OCI-LY7 (cell line): ENCODE data around the gene PAM16. TPM values are rescaled to one million over a fixed set of nuclear protein-coding genes. Genes with fewer than 3 reads are reported as not detected.

ENCODE experiments used
- BruUV-seq: library from RNA; stranded (reverse); fragments of 400-500 nt; replicated peaks from 2 replicates; lab custom pipeline; 2021; lab: Mats Ljungman, UMichigan
- CTCF ChIA-PET: fragments of 300-600 bp; sonication (Branson Sonifier 250); formaldehyde crosslinking; loops from one replicate; lab custom pipeline; 2022; ENCODE audit warnings: antibody characterized with exemption; ENCODE audit not compliant: unreplicated experiment; lab: Charles Lee
- POLR2A ChIA-PET: fragments of 300-600 bp; sonication (Branson Sonifier 250); formaldehyde crosslinking; loops from one replicate; lab custom pipeline; 2022; ENCODE audit warnings: antibody characterized with exemption; lab: Charles Lee
- DNase-seq: peaks from one replicate; pipeline ENCODE4 v3.0.0-alpha.2; 2015; ENCODE audit warnings: low spot score
- H2AFZ ChIP-seq: fragments of 200-600 bp; sonication (generic), shearing (Covaris generic); 2 replicates; pipeline ENCODE4 v1.6.1; 2014; ENCODE audit warnings: mild to moderate bottlenecking, antibody characterized with exemption, low read length, moderate library complexity
- H3K27ac ChIP-seq: fragments of 200-600 bp; sonication (generic); 2 replicates; pipeline ENCODE4 v1.5.1; 2014; ENCODE audit warnings: mixed run types, low read depth, mild to moderate bottlenecking, moderate library complexity, low read length, inconsistent platforms; ENCODE audit not compliant: poor library complexity, severe bottlenecking
- H3K36me3 ChIP-seq: fragments of 200-600 bp; sonication (generic); 2 replicates; pipeline ENCODE4 v1.6.1; 2014; ENCODE audit warnings: mild to moderate bottlenecking, antibody characterized with exemption, low read length, moderate library complexity, mixed read lengths; ENCODE audit not compliant: insufficient read depth
- H3K4me1 ChIP-seq: fragments of 200-600 bp; sonication (generic); 2 replicates; pipeline ENCODE4 v1.5.1; 2014; ENCODE audit warnings: mild to moderate bottlenecking, low read length; ENCODE audit not compliant: insufficient read depth, poor library complexity, severe bottlenecking
- H3K4me2 ChIP-seq: fragments of 200-600 bp; sonication (generic); 2 replicates; pipeline ENCODE4 v1.6.1; 2014; ENCODE audit warnings: mild to moderate bottlenecking, low read length
- H3K4me3 ChIP-seq: fragments of 200-600 bp; sonication (generic); 2 replicates; pipeline ENCODE4 v1.5.1; 2014; ENCODE audit warnings: mild to moderate bottlenecking, low read depth, low read length; ENCODE audit not compliant: poor library complexity, severe bottlenecking
- H3K79me2 ChIP-seq: fragments of 200-600 bp; sonication (generic); 2 replicates; pipeline ENCODE4 v1.6.1; 2016; ENCODE audit warnings: low read depth, mild to moderate bottlenecking, low read length, moderate library complexity, mixed read lengths; ENCODE audit not compliant: insufficient read depth
- H3K9me2 ChIP-seq: fragments of 200-600 bp; sonication (generic); 2 replicates; pipeline ENCODE4 v1.6.1; 2016; ENCODE audit warnings: mild to moderate bottlenecking, low read length, mixed read lengths; ENCODE audit not compliant: insufficient read depth
- H3K9me3 ChIP-seq: fragments of 200-600 bp; sonication (generic); 2 replicates; pipeline ENCODE4 v1.6.1; 2014; ENCODE audit warnings: mild to moderate bottlenecking, mixed run types, low read length, mixed read lengths
- H4K20me1 ChIP-seq: fragments of 200-600 bp; sonication (generic); 2 replicates; pipeline ENCODE4 v1.6.1; 2014; ENCODE audit warnings: mild to moderate bottlenecking, antibody characterized with exemption, low read length, moderate library complexity, mixed read lengths; ENCODE audit not compliant: insufficient read depth
- CTCF ChIP-seq: fragments of 200-600 bp; sonication (generic); conservative IDR thresholded peaks from 2 replicates; pipeline ENCODE4 v1.5.1; 2014; ENCODE audit warnings: mild to moderate bottlenecking, antibody characterized with exemption, low read length, moderate library complexity, mixed read lengths
- EZH2phosphoT487 ChIP-seq: fragments of 200-600 bp; sonication (generic); IDR thresholded peaks from 2 replicates; pipeline ENCODE4 v1.6.1; 2018; ENCODE audit warnings: low read depth, borderline replicate concordance, mild to moderate bottlenecking, mixed run types, antibody characterized with exemption, low read length, moderate library complexity, mixed read lengths
- intact Hi-C: fragments of 100-400 bp; cut with micrococcal nuclease; formaldehyde crosslinking; loops from one replicate; pipeline ENCODE4 v1.10.0; 2022; ENCODE audit not compliant: unreplicated experiment
- total RNA-seq, 2 experiments: library from RNA; depleted of rRNA in 1 of 2; stranded (reverse); fragments of >200 nt in 1 of 2; shearing (Covaris generic) in 1 of 2; gene quantifications; 2 replicates each; pipeline ENCODE4 v1.2.3, GENCODE V29; 2014 to 2022

PAM16 gene
- total RNA-seq, 2 experiments from 2014 or later = 80.6 to 82.4 TPM

GRCh38 chr16:4318451-4318910, 32.6 kb downstream of the PAM16 start:
- Histone ChIP-seq H4K20me1 (no peaks in the 10 kb centered on the region), H3K4me2 (no peak overlapping the region), H3K36me3 (no peaks in the 10 kb centered on the region), H3K27ac (no peak overlapping the region), H3K4me3 (no peak overlapping the region), H3K79me2 (no peaks in the 10 kb centered on the region), H3K9me2 (no peaks in the 10 kb centered on the region), H2AFZ (no peak overlapping the region), H3K4me1 (peaks cover 13% of the 10 kb centered on the region), H3K9me3 (no peaks in the 10 kb centered on the region)
- TF ChIP-seq CTCF (no peak), EZH2phosphoT487 (no peak)
- ChIA-PET POLR2A (interaction anchor here (0.5 kb wide), 1 partner anchor 142 kb away, joined by 8 read pairs; no protein-coding TSS in a partner anchor), CTCF (no interaction called here)
- BruUV-seq = no TSS peak
- intact Hi-C loops = no loop called here
- DNase-seq = no peak

- Histone ChIP-seq H3K27ac (no peak overlapping the region), H3K9me2 (no peaks in the 10 kb centered on the region), H3K36me3 (no peaks in the 10 kb centered on the region), H2AFZ (no peak overlapping the region), H3K9me3 (no peaks in the 10 kb centered on the region), H3K4me2 (no peak overlapping the region), H3K4me3 (no peak overlapping the region), H3K79me2 (no peaks in the 10 kb centered on the region), H4K20me1 (no peaks in the 10 kb centered on the region), H3K4me1 (peaks cover 13% of the 10 kb centered on the region)
- BruUV-seq = no TSS peak
- intact Hi-C loops = no loop called here
- no peak for TF ChIP-seq EZH2phosphoT487
- no peak for TF ChIP-seq CTCF
- no peak for DNase-seq
- ChIA-PET POLR2A (no interaction called here), CTCF (no interaction called here)
These were observed 33.3 kb downstream of the PAM16 start for GRCh38 chr16:4317532-4318450.
